HepG2 (cell line): ENCODE results near the gene RAP1A. TPM values are rescaled to one million over a fixed set of nuclear protein-coding genes. Genes with fewer than 3 reads are reported as not detected.

Experiments used
- BRCA1 ChIP-seq: sonication (generic); formaldehyde crosslinking; IDR thresholded peaks from 2 replicates; pipeline ENCODE4 v1.4.0; 2020; ENCODE audit warnings: missing genetic modification reagents
- CEBPG ChIP-seq: IDR thresholded peaks from 2 replicates; pipeline ENCODE4 v1.6.1; 2016
- CHD4 ChIP-seq: fragments of 200-600 bp; sonication (generic); IDR thresholded peaks from 2 replicates; pipeline ENCODE4 v1.7.0; 2017; ENCODE audit warnings: mild to moderate bottlenecking, low read length, borderline replicate concordance
- DNMT3B ChIP-seq: conservative IDR thresholded peaks from 2 replicates; pipeline ENCODE4 v1.6.1; 2016; ENCODE audit warnings: missing biosample characterization, control low read depth
- E2F2 ChIP-seq: sonication (generic); formaldehyde crosslinking; IDR thresholded peaks from 2 replicates; pipeline ENCODE4 v1.4.0; 2020; ENCODE audit warnings: missing genetic modification reagents, borderline replicate concordance
- HNF1A ChIP-seq, 2 experiments: sonication (generic) in 1 of 2; formaldehyde crosslinking in 1 of 2; IDR thresholded peaks; 2 replicates each; pipeline versions ENCODE4 v1.4.0 to v1.6.1; 2016 to 2020; ENCODE audit warnings: borderline replicate concordance in 1 of 2, low read depth in 1 of 2, mild to moderate bottlenecking in 1 of 2, missing genetic modification reagents in 1 of 2
- HOXA7 ChIP-seq: sonication (generic); formaldehyde crosslinking; IDR thresholded peaks from 2 replicates; pipeline ENCODE4 v1.8.1; 2022; ENCODE audit warnings: mild to moderate bottlenecking, missing genetic modification reagents, moderate library complexity
- PCBP2 ChIP-seq: fragments of 200-400 bp; formaldehyde crosslinking; optimal IDR thresholded peaks from 2 replicates; pipeline ENCODE3; 2018; ENCODE audit warnings: low read length, low read depth; ENCODE audit not compliant: poor library complexity, severe bottlenecking
- TARDBP ChIP-seq: sonication (generic); formaldehyde crosslinking; IDR thresholded peaks from 2 replicates; pipeline ENCODE4 v1.8.0; 2022; ENCODE audit warnings: mild to moderate bottlenecking, missing genetic modification reagents
- THAP9 ChIP-seq: sonication (generic); formaldehyde crosslinking; IDR thresholded peaks from 2 replicates; pipeline ENCODE4; 2020; ENCODE audit warnings: missing genetic modification reagents, mild to moderate bottlenecking, borderline replicate concordance
- ZBTB10 ChIP-seq: sonication (generic); formaldehyde crosslinking; IDR thresholded peaks from 2 replicates; pipeline ENCODE4 v1.4.0; 2020; ENCODE audit warnings: missing genetic modification reagents, borderline replicate concordance
- ZNF143 ChIP-seq: sonication (generic); formaldehyde crosslinking; IDR thresholded peaks from 2 replicates; pipeline ENCODE4 v1.4.0; 2020; ENCODE audit warnings: missing genetic modification reagents
- ZNF256 ChIP-seq: sonication (generic); formaldehyde crosslinking; conservative IDR thresholded peaks from 2 replicates; pipeline ENCODE4 v1.4.0; 2020; ENCODE audit warnings: missing genetic modification reagents
- ZNF510 ChIP-seq: sonication (generic); formaldehyde crosslinking; IDR thresholded peaks from 2 replicates; pipeline ENCODE4 v1.4.0; 2020; ENCODE audit warnings: low read depth, mild to moderate bottlenecking, missing genetic modification reagents
- polyA plus RNA-seq, 8 experiments: library from polyadenylated mRNA; depleted of rRNA in 3 of 8; stranded (reverse) in 7 of 8; unstranded in 1 of 8; fragments of >200 nt; fragmentation: Illumina TruSeq in 4 of 8; extraction: Trizol in 4 of 8; gene quantifications; 2 replicates each; pipeline versions ENCODE4 v1.2.1 to v1.2.3, GENCODE V29; 2011 to 2016; ENCODE audit warnings: low read depth in 4 of 8, missing spikeins in 1 of 8, mixed read lengths in 1 of 8; ENCODE audit not compliant: insufficient read depth in 1 of 8
- total RNA-seq, 5 experiments: library from RNA; depleted of rRNA; stranded (reverse); fragments of >200 nt; fragmentation: Illumina TruSeq; extraction: Trizol; gene quantifications; 2 replicates each; pipeline ENCODE4 v1.2.3, GENCODE V29; 2016; ENCODE audit warnings: low read depth in 1 of 5

Gene RAP1A
- total and polyA plus RNA-seq, 2 of the 13 experiments (the other 11 are each of a cell fraction or from before 2014, with no cell fraction given), result 19.0 to 20.7 TPM

GRCh38 chr1:111755331-111756123 is 135.9 kb downstream of the RAP1A start, which contains the start of gene DDX20 (continued):
- peak; percentile 48; the same call in 1 of the 2 replicates for TF ChIP-seq E2F2 (CRISPR knock-in tag)
- TF ChIP-seq PCBP2, result no peak
- TF ChIP-seq HOXA7, result no peak
- peak; percentile 65; the same call in 1 of the 2 replicates for TF ChIP-seq TARDBP (CRISPR knock-in tag)
- TF ChIP-seq THAP9 (CRISPR knock-in tag), result peak; percentile 65
- no peak for TF ChIP-seq ZNF510 (CRISPR knock-in tag)
- TF ChIP-seq DNMT3B (CRISPR knock-in tag), result 0 out of 2 replicates have a peak, but pooled peaks have one; percentile 61
- TF ChIP-seq HNF1A (IDR thresholded peaks at IDR 0.05; ENCODE audit: low read depth), result no peak; the same call in 1 of the 2 replicates
- peak; percentile 71; the same call in 1 of the 2 replicates for TF ChIP-seq HNF1A (CRISPR knock-in tag; IDR thresholded peaks at IDR 0.05; ENCODE audit: borderline replicate concordance)
- TF ChIP-seq ZNF256 (CRISPR knock-in tag), result no peak
- TF ChIP-seq ZNF143, result peak; percentile 82
- TF ChIP-seq CEBPG (CRISPR knock-in tag), result peak; percentile 25; the same call in 1 of the 2 replicates
- TF ChIP-seq CHD4, result no peak
- no peak for TF ChIP-seq BRCA1 (CRISPR knock-in tag)
- peak; percentile 74; the same call in 1 of the 2 replicates for TF ChIP-seq ZBTB10 (CRISPR knock-in tag)
